ENCODE measurements around the gene CCT3.
"Not testable (repeated sequence)": the region's sequence is repeated elsewhere in the genome, so short reads cannot be mapped to it uniquely, and the experiment has no call there.

CCT3 gene

DNA sequence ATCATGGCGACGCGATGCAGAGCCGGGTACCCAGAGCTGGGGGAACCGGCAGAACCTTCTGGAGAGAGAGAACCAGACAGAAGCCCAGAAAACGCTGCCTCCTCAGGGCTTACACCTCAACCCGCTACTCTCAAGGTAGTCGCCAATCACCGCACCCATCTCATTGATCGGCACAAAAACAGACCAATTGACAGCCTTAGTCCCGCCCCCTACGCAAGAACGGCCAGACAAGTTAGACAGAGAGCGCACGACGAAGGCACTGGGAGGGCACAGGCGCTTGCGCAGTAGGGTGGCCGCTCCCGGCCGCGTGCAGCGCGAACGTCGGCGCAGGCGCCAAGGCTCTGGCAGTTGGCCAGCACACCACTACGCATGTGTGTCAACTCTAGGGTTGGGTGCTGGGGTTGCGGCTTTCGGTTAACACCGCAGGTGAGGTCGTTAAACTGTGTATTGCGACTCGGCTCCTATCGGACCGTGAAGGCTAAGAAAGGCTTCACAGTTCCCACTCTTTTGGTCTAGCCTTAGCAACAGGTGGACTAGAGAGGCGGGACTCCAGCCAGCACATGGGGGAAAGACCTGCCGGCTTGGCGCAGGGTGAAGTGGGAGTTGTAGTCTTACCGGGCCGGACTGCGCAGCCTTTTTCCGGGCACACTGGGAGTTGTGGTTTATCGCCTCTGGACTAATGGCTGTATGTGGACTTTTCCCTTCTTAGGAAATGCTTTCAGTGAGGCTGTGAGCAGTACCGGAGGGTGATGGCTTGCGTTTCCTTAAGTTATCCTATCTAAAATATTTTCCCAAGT lies at the start of gene CCT3, which contains the start of gene TSACC:
TSS of gene CCT3 (minus strand) at position 113 of the 797 bp plus-strand sequence. CDS start at position 5, 108 bp downstream.
TSS of gene TSACC (plus strand) at position 347 of the 797 bp plus-strand sequence. CDS start 1,232 bp downstream, outside the sequence.
- DNase-seq, result peak; percentile 99

DNA sequence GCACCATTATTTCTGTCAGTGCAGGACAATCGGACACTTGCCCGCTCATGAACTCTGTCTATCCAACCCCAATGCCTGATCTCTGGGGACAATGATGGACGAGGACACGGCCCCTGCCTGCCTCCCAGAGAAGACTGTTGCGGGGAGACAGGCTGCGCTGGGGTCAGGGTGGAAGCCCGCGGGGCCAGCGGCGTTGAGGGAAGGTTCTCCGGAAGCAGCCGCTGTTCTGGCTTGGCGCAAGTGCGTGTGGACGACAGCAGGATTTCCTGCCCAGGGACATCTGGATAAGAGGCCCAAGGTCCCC lies 49.7 kb upstream of the CCT3 start:
- no peak for DNase-seq

DNA sequence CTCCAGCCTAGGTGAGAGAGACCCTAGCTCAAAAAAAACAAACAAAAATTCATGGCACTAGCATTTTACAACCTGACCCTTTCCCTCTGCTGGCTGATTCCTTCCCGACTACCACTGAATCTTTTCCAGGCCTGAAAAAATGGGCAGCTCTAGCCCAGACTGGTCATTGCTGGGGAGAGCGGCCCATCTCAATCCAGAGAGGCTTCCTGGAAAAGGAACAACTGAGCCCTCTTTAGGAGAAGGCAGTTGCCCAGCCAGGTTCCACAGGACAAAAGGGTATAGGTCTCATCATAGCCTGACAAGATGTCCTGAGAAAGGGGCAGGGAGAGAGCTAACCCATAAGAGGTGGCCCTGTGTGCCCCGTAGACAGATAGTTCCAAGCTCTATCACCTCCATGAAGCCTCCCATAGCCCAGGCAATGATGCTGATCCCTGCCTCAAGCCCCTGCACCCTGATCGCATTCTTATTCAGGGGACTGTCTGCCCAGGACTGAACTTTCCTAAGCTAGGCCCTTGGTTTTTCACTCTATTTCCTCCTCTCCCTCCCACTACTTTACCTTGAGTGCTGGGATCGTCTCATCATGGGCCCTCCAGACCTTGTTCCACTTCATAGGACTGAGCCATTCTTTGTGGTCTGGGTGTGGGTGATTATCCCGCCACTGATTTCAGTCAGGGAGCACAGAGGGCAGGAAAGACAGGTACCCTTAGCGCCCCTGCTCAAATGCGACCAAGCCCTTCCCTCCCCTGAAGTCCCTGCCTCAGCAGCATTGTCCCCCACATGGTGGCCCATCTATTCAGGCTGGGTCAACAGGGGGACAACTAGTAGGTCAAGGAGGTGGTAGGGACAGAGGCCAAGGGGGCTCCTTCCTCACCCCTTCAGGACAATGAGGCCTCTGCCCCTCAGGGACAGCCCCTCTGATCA lies 49.1 kb upstream of the CCT3 start:
- no peak for DNase-seq

DNA sequence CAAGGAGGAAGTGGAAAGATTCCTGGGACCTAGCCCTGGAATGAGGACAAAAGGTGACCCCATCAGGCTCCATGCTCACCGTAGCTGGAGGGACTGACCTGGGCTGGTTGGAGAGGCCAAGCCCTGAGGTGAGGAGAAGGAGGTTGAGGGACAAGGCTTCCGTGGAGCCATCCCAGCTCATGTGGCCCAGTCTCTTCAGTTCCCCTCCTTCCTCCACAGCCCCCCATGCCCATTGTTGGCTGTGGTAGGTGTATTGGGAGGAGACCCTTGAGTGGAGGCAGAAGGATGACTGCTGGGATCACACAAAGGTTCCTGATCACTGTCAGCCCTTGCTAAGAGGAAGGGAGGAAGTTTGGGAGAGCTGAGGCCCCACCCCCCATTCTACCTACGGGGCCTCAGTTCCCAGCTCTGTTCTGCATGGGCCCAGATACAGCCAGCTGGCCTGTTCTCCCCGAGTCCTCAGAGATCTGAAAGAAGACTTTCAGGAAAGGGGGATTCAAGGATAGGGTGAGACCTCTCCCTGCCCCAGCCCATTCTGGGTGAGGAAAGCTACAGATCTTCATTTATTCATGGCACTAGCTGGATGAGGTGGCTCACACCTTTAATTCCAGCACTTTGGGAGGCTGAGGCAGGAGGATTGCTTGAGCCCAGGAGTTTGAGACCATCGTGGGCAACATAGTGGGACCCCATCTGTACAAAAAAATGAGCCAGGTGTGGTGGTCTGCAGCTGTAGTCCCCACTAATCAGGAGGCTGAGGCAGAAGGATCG lies 48.2 kb upstream of the CCT3 start:
- DNase-seq, result no peak

DNA sequence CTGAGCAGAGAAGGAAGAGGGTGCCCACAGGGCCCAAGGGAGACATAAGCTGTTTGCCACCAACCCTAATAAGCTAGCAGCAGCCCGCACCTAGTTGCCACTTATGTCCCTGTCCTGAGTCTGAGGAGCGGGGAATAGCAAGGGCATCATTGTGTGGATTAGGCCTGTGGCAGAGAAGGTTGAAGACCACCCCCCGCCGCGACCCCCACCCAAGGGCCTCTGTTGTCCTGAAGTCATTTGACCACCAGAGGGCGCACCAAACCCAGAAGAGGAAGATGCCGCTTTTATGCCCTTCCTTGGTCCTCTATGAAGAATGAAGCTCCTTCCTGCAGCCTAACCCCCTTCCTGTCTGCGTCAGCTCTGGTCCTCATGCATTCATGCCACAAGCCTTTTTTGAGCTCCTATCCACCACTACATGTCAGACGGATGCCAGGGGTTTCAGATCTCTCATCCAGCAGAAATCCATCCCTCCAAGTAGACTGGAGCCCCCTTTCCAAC lies 47.5 kb upstream of the CCT3 start:
- DNase-seq, result peak; percentile 78

DNA sequence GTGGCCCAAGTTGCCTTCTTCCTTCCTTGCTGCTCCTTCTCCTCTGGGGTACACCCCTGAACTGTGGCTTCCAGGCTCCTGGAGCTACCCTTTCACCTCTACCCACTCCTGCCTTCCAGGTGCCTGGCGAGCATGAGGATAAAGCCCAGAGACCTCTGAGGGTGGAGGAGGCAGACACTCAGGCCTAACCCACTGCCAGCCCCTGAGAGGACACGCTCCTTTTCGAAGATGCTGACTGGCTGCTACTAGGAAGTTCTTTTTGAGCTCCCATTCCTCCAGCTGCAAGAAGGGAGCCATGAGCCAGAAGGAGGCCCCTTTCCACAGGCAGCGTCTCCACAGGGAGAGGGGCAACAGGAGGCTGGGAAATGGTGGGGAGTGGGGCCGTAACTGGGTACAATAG lies 46.6 kb upstream of the CCT3 start:
- no peak for DNase-seq

DNA sequence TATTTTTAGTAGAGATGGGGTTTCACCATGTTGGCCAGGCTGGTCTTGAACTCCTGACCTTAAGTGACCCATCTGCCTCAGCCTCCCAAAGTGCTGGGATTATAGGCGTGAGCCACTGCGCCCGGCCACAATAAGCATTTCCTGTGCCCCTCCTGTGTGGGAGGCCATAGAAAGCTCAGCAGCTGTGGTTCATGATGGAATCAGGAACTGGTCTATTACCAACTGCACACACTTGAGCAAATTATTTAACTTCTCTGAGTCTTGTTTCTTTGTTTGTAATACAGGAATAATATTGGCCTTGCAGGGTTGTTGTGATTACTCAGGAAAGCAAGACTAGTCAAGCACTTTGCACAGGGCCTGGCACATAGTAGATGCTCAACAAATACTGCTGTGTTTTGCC lies 45.9 kb upstream of the CCT3 start:
- DNase-seq, result no peak

DNA sequence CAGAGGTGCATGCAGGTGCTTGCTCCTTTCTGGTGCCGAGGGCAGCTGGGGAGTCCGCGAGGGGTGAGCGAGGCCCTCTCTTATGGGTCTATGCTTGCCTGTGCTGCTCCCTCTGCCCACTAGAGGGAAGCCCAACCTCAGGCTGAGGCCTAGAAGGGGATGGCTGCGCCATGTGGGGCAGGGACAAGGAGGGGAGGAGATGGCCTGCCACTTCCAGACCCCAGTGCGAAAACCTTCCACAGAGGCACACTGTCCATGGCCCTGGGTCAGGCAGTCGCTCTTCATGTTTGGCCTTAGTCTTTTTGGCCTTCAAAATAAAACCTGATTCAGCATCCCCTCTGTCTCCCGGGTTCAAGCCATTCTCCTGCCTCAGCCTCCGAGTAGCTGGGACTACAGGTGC lies 44.9 kb upstream of the CCT3 start:
- peak; percentile 78 for DNase-seq

DNA sequence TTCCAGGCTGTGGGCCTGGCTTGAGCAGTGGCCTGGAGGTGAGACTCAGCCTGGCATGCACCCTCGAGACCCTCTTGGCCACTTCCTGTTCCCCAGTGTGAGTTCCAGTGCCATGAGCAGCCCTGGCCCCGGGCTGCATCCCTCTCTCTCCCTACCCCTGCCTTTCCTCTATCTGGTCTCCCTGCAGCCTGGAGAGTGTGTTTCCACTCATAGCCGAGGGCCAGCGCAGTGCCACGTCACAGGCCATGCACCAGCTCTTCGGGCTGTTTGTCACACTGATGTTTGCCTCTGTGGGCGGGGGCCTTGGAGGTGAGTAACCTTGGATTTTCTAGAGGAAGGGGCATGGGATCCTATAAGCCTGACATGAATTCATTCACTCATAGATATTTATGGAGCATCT lies 44.5 kb upstream of the CCT3 start:
- DNase-seq, result no peak

DNA sequence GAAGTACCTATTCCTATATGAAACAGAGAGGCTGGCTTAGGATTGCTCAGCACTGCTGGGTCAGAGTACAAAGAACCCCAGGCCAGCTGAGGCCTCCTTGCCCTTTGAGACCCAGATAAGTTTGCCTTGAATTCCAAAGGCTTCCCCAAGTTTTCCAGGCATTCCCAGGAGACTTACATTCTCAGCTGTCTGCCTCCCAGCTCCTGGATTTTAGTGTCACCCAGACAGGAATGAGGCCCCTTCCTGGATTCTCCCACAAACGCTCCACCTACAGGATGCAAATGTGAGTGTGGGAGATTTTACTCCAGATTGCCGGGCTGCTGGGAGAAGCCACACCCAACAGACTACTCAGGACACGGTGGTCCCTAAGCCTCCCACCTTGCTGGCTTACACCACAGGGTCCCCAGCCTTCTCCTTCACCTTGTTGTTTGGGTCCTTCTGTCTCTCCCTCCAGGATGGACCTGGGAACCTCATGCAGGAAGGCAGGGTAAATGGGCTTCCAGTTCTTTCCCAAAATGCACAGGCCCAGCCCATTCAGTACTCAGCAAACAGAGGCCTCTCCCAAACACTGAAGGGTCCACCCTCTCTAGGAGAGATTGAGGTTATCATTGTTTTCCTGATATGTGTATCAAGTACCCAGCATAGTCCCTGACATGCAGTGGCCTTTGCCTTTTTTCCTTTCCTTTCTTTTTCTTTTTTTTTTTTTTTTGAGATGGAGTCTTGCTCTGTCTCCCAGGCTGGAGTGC lies 41.5 kb upstream of the CCT3 start:
- no peak for DNase-seq

DNA sequence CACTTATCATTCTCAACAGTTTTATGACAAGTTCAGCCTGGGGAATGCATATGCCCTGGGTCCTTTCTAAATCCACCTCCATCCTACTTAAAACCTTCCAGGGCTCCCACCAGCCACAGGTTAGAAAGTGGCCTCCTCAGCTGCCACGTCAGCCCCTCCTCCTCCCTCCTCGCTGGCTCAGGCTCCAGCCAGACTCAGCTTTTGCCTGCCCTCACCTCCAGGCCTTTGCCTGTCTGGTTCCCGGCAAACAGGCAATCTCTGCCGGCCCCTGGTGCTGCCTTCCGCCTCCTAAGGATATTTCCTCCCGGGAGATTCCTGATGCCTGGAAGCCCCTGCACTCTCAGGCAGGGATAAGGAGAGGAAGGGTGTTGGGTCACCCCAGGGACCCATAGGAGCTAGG lies 40.5 kb upstream of the CCT3 start:
- no peak for DNase-seq

DNA sequence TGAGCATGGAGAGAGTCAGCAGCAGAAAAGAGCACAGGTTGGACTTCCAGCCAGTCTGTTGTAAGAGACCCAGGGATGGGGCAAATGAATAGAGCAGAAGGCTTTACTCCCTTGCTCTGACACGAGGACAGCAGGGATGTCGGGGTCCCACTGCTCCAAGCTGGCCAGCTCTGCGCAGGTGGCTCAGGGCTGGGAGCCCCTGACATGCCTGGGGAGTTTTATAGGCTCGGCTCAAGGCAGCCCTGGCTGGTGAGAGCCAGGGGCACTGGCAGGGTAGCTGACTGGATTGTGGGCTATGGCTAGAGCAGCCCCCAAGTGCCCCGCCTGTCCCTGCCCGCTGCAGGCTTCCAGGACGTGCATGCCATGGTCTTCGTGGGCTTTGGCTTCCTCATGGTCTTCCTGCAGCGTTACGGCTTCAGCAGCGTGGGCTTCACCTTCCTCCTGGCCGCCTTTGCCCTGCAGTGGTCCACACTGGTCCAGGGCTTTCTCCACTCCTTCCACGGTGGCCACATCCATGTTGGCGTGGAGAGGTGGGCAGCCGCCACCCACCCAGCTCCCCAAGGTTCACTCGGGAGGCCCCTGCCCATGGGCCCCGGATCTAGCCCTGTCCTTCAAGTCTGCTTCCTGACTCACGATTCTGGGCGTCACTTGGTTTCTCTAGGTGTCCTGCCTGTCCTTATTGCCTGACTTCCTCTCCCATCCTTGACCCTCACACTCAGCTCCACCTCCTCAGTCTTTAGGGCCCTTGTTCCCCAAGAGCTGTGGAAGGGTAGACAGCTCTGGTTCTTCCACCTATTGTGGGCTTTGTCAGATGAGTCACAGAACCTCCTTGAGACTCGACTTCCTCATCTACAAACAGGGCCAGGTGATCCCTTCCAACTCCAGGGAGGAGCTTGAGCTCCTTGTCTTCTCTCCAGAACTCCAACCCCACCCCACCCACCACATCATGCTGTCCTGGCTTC lies 39.1 kb upstream of the CCT3 start:
- no peak for DNase-seq

DNA sequence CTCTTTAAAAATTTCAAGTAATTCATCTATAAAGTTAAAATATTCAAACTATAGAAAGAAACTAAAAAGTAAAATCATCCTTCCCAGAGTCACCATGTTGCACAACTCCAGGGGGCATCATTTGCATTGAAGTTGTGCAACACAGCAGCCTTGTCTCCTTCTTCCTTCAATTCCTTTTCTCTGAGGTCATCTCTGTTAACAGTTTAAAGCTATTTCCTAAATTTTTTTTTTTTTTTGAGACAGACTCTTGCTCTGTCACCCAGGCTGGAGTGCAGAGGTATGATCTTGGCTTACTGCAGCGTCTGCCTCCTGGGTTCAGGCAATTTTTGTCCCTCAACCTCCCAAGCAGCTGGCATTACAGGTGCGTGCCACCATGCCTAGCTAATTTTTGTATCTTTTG lies 38.1 kb upstream of the CCT3 start:
- no peak for DNase-seq

DNA sequence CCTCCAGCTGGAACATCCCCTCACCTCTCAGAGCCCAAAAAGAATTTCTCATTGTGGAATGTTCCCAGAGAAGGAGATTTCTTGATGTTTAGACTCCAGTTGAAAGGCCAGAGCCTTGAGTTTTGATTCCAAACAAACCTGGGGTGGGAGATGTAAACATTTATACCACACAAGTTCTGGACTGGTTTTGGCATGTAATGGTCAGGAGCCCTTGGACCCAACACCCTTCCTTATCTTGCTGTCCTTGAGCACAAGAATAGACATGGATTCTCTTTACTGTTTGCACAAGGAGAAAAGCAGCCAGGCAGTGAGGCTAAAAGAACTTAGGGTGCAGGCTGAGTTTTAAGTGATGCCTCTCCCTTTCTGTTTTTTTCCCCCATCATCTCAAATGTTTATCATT lies 35.5 kb upstream of the CCT3 start:
- no peak for DNase-seq

DNA sequence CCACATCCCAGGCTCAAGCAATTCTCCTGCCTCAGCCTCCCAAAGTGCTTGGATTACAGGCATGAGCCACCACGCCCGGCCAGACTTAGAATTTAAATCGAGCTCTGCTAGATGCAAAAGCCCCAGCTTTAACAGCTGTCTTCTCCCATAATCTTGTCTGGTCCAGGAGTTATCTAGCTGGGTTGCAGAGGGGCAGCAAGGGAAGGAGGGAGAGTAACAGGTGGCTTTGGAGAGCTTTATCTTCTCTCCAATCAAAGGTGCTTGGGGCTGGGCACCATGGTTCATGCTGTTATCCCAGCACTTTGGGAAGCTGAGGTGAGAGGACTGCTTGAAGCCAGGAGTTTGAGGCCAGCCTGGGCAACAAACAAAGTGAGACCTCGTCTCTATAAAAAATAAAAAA lies 34.8 kb upstream of the CCT3 start:
- DNase-seq, result no peak

DNA sequence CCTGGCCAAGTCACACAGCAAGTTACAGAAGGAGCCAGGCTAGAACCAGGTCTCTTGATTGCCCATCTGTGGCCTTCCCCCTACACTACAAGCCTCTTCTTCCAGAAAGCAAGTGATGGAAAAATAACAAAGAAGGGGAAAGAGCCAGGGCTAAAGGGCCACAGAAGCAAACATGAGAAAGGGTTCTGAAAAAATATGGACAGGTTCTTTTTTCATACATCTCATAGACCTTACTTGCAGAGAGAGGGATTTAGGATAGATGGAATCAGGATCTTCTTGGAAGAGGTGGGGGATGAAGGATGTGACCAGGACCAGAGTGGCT lies 34.1 kb upstream of the CCT3 start:
- no peak for DNase-seq

DNA sequence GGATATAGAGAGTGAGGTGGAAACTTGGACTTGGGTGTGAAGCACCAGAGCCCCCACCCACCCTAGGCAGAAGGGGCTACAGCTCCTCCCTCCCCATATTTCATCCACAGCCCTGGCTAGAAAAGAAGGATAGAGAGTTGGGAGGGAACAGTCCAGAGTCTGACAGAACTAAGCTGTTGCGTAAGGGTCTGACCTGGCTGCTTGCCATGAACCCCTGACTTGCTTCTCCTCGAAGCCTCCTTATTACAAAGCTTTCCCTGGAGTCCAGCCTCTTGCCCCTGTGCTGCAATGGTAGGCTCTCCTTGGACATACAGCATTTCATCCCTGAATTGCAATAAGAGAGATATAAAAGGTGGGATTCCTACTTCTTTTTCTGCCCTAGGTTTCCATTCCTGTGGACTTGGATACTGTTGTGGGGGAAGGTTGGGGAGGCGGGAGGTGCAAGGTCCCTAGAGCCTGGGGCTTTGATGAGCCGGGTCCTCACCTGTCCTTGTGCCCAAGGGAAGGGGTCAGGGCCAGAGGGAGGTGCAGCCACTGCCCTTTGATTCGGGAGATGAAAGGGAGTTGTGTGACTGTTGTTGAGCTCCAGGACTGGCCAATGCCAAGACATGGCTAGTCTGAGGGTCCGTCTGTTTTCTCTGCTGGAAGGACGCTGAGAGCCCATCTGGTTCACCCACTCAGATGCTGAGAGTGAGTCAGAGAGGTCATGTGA lies 33.6 kb upstream of the CCT3 start:
- DNase-seq, result no peak

DNA sequence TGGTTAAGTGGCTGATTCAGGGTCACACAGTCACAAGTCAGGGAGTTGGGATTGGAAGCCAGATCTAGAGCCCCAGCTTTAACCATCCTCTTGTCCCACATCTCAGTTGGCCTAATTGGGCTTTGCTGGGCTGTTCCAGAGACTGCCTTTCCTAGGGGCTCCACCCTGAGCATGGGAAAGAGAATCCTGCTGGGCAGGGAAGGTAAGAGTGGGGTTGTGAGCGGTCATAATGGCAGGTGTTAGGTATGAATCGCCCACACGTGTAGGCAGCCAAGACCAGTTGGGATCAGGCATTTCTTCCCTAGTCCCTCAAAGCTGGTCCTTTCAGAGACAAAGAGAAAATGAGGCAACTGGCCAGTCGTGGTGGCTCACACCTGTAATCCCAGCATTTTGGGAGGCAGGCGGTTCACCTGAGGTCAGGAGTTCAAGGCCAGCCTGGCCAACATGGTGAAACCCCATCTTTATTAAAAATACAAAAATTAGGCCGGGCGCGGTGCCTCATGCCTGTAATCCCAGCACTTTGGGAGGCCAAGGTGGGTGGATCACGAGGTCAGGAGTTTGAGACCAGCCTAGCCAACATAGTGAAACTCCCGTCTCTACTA lies 31.7 kb upstream of the CCT3 start:
- DNase-seq, result not testable (repeated sequence)

DNA sequence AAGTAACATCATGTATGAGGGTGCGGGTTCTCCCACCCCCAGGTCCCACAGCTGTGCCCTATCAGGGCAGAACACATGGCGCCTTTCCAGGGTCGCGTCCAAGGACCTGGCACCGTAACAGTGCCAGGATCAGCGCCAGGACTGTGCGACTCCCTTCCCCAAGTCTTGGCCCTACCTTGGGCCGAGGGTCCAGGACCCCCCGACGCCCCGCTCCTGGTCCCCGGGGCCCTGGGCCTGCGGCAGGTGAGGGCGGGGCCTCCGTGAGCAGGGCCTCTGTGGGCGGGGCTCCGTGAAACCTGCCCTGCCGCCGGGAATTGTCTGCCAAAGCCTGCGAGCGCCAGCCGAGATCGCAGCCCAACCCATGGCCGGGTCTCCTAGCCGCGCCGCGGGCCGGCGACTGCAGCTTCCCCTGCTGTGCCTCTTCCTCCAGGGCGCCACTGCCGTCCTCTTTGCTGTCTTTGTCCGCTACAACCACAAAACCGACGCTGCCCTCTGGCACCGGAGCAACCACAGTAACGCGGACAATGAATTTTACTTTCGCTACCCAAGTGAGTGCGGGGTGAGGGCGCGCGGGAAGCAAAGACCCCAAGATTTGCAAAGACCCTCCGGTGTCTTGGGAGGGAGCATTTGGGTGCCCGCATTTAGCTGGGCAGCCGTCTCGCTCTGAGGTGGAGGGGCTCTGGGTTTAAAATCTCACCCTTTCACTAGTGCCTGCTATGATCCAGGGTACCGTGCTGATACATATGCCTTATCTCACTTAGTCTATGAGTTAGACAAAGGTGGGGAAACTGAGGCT lies 31.0 kb upstream of the CCT3 start, which contains the start of gene RHBG:
TSS of gene RHBG (plus strand) at position 323 of the 796 bp plus-strand sequence. CDS start at position 362, 39 bp downstream.
- peak; percentile 36 for DNase-seq
